ENCODE measurements around the gene CLEC4C.

The CLEC4C gene

GRCh38 chr12:7719946-7720730 is 27.0 kb downstream of the CLEC4C start:
- no peak for DNase-seq

GRCh38 chr12:7716381-7716780 is 30.8 kb downstream of the CLEC4C start:
- DNase-seq = no peak

- no peak for DNase-seq
These were observed 34.2 kb downstream of the CLEC4C start for GRCh38 chr12:7712841-7713442.

GRCh38 chr12:7711133-7711532 is 36.0 kb downstream of the CLEC4C start, which contains the start of gene DPPA3:
DPPA3 (plus strand) TSS chr12:7711433; CDS start chr12:7711571, 138 bp downstream.
- DNase-seq = no peak

GRCh38 chr12:7709969-7710675 is 37.1 kb downstream of the CLEC4C start:
- DNase-seq = no peak

- DNase-seq = no peak
These were observed 41.3 kb downstream of the CLEC4C start for GRCh38 chr12:7705846-7706245.

GRCh38 chr12:7695566-7696197 is 51.5 kb downstream of the CLEC4C start, which contains the start of gene GDF3:
GDF3 (minus strand) TSS chr12:7695775; CDS start chr12:7695728, 47 bp downstream.
- DNase-seq = no peak

GRCh38 chr12:7695237-7695560 is 52.0 kb downstream of the CLEC4C start:
- no peak for DNase-seq

- DNase-seq = no peak
These were observed 52.5 kb downstream of the CLEC4C start for GRCh38 chr12:7694556-7695236.

GRCh38 chr12:7693793-7694192 is 53.4 kb downstream of the CLEC4C start:
- no peak for DNase-seq

GRCh38 chr12:7681535-7681934 is 65.6 kb downstream of the CLEC4C start:
- DNase-seq = no peak
